GM12878 (cell line): ENCODE measurements around the gene NRG2. TPM values are rescaled to one million over a fixed set of nuclear protein-coding genes. Genes with fewer than 3 reads are reported as not detected.

Source experiments
- ATAC-seq: fragments of 200-7000 bp; cut with Tn5 transposase; 3 replicates; pipeline ENCODE4 v1.9.1; 2020; ENCODE audit warnings: mild to moderate bottlenecking, moderate library complexity
- BruUV-seq: library from RNA; stranded (reverse); fragments of 400-500 nt; replicated peaks from 2 replicates; lab custom pipeline; 2021; lab: Mats Ljungman, UMichigan
- CTCF ChIA-PET: fragments of 300-600 bp; sonication (Branson Sonifier 250); formaldehyde crosslinking; extraction: SDS; loops from one replicate; lab custom pipeline; 2021; ENCODE audit warnings: inconsistent platforms; lab: Yijun Ruan, JAX
- POLR2A ChIA-PET: fragments of 350-600 bp; formaldehyde crosslinking; extraction: SDS; loops from one replicate; lab custom pipeline; 2021; ENCODE audit warnings: inconsistent platforms; lab: Charles Lee
- RAD21 ChIA-PET: fragments of 300-600 bp; sonication (Branson Sonifier 250); formaldehyde crosslinking; loops from one replicate; lab custom pipeline; 2023; ENCODE audit warnings: antibody characterized with exemption; ENCODE audit not compliant: unreplicated experiment; lab: Charles Lee
- SMC1A ChIA-PET: fragments of 300-600 bp; sonication (Branson Sonifier 250); formaldehyde crosslinking; loops from one replicate; lab custom pipeline; 2023; ENCODE audit not compliant: unreplicated experiment, uncharacterized antibody; lab: Charles Lee
- DNase-seq: peaks from one replicate; pipeline ENCODE4 v3.0.0-alpha.2; 2011; ENCODE audit warnings: low read depth, low spot score
- FAIRE-seq: peaks from 3 replicates; lab custom pipeline; 2011; peaks lifted over from hg19 to GRCh38; lab: Jason Lieb, UNC
- H2AFZ ChIP-seq: 2 replicates; pipeline ENCODE4 v1.6.0; 2011; ENCODE audit warnings: low read depth, low read length, control low read depth; ENCODE audit not compliant: control insufficient read depth
- H3K27ac ChIP-seq: 2 replicates; pipeline ENCODE4 v1.5.1; 2011; ENCODE audit warnings: control low read depth; ENCODE audit not compliant: control insufficient read depth, insufficient read depth
- H3K27me3 ChIP-seq, 2 experiments: replicated peaks in 1 of 2; 2 replicates each; pipeline versions ENCODE4 v1.6.0 to v1.6.1; 2011; ENCODE audit warnings: low read length in 1 of 2; ENCODE audit not compliant: control insufficient read depth in 2 of 2, insufficient read depth in 2 of 2
- H3K36me3 ChIP-seq, 2 experiments: 2 replicates each; pipeline ENCODE4 v1.5.1; 2011; ENCODE audit warnings: low read length in 1 of 2; ENCODE audit not compliant: control insufficient read depth in 2 of 2, insufficient read depth in 2 of 2
- H3K4me1 ChIP-seq: 2 replicates; pipeline ENCODE4 v1.6.1; 2011; ENCODE audit warnings: mild to moderate bottlenecking, low read length, moderate library complexity, mixed read lengths; ENCODE audit not compliant: control insufficient read depth, insufficient read depth
- H3K4me2 ChIP-seq: 2 replicates; pipeline ENCODE4 v1.6.0; 2011; ENCODE audit warnings: control low read depth; ENCODE audit not compliant: control insufficient read depth, insufficient read depth
- H3K4me3 ChIP-seq: fragments of 200-600 bp; sonication (generic); 2 replicates; pipeline ENCODE4 v1.5.1; 2016
- H3K79me2 ChIP-seq: 2 replicates; pipeline ENCODE4 v1.6.0; 2011; ENCODE audit warnings: low read length; ENCODE audit not compliant: control insufficient read depth, insufficient read depth
- H3K9ac ChIP-seq: 2 replicates; pipeline ENCODE4 v1.8.0; 2011; ENCODE audit warnings: low read length, control low read depth, mixed read lengths; ENCODE audit not compliant: control insufficient read depth, insufficient read depth
- H3K9me3 ChIP-seq: replicated peaks from 3 replicates; pipeline ENCODE4 v1.5.1; 2011; ENCODE audit warnings: mild to moderate bottlenecking, low read length; ENCODE audit not compliant: control insufficient read depth, insufficient read depth
- H4K20me1 ChIP-seq: 2 replicates; pipeline ENCODE4 v1.6.0; 2011; ENCODE audit not compliant: control insufficient read depth, insufficient read depth
- BCL11A ChIP-seq: IDR thresholded peaks from 2 replicates; pipeline ENCODE4 v1.6.1; 2011; ENCODE audit warnings: low read depth, low read length
- BMI1 ChIP-seq: fragments of 450-650 bp; IDR thresholded peaks from 2 replicates; pipeline ENCODE4 v1.6.1; 2016; ENCODE audit warnings: mild to moderate bottlenecking, moderate library complexity, borderline replicate concordance
- CEBPB ChIP-seq, 2 experiments: fragments of 150-350 bp in 1 of 2; IDR thresholded peaks; 2 replicates each; pipeline ENCODE4 v1.6.1; 2012 to 2014; ENCODE audit warnings: low read depth in 2 of 2, low read length in 2 of 2, borderline replicate concordance in 1 of 2, inconsistent platforms in 1 of 2
- EED ChIP-seq: sonication (generic); IDR thresholded peaks from 2 replicates; pipeline ENCODE4 v1.6.1; 2016; ENCODE audit warnings: antibody characterized with exemption, low read depth
- FOXK2 ChIP-seq: fragments of 450-650 bp; IDR thresholded peaks from 2 replicates; pipeline ENCODE4 v1.6.1; 2017; ENCODE audit warnings: mild to moderate bottlenecking, moderate library complexity
- KLF5 ChIP-seq: fragments of 450-650 bp; IDR thresholded peaks from 2 replicates; pipeline ENCODE4 v1.6.1; 2014; ENCODE audit warnings: mild to moderate bottlenecking; ENCODE audit not compliant: partially characterized antibody
- MYB ChIP-seq: fragments of 150-350 bp; IDR thresholded peaks from 2 replicates; pipeline ENCODE4 v1.6.1; 2014; ENCODE audit warnings: mild to moderate bottlenecking, low read depth, low read length, borderline replicate concordance
- NFIC ChIP-seq: IDR thresholded peaks from 2 replicates; pipeline ENCODE4 v1.6.1; 2012; ENCODE audit warnings: low read depth, mild to moderate bottlenecking, inconsistent platforms, low read length, moderate library complexity
- NR2C2 ChIP-seq: IDR thresholded peaks from 2 replicates; pipeline ENCODE4 v1.6.1; 2011; ENCODE audit warnings: borderline replicate concordance, low read depth; ENCODE audit not compliant: control insufficient read depth, insufficient read length
- PAX8 ChIP-seq: fragments of 450-650 bp; IDR thresholded peaks from 2 replicates; pipeline ENCODE4 v1.6.1; 2017; ENCODE audit warnings: mild to moderate bottlenecking, moderate library complexity
- POLR2AphosphoS5 ChIP-seq: IDR thresholded peaks from 2 replicates; pipeline ENCODE4 v1.6.1; 2011; ENCODE audit warnings: mild to moderate bottlenecking, low read length, inconsistent platforms
- SPI1 ChIP-seq: IDR thresholded peaks from 2 replicates; pipeline ENCODE4 v1.6.1; 2011; ENCODE audit warnings: low read depth, mild to moderate bottlenecking, low read length, moderate library complexity, borderline replicate concordance; ENCODE audit not compliant: insufficient read depth
- TCF7 ChIP-seq: IDR thresholded peaks from 2 replicates; pipeline ENCODE4 v1.6.1; 2014; ENCODE audit warnings: antibody characterized with exemption, borderline replicate concordance
- USF2 ChIP-seq: IDR thresholded peaks from 2 replicates; pipeline ENCODE4 v1.6.1; 2011; ENCODE audit warnings: low read depth, low read length, improper control_type of control experiment, borderline replicate concordance
- ZBED1 ChIP-seq: IDR thresholded peaks from 2 replicates; pipeline ENCODE4 v1.6.1; 2016; ENCODE audit warnings: borderline replicate concordance
- WGBS: methylation state at CpG from one replicate; pipeline ENCODE4 v1.1.6; 2016; ENCODE audit warnings: low lambda C conversion rate; ENCODE audit not compliant: insufficient replicate concordance, insufficient coverage; ENCODE audit errors: missing lambda C conversion rate; 5-methylcytosine and 5-hydroxymethylcytosine counted together
- in situ Hi-C: fragments of 300-500 bp; cut with MboI; formaldehyde crosslinking; loops from 9 replicates; pipeline ENCODE4 v1.14.3; 2018; ENCODE audit warnings: mixed read lengths
- intact Hi-C: fragments of 100-400 bp; cut with micrococcal nuclease; formaldehyde crosslinking; loops from one replicate; pipeline ENCODE4 v1.14.2; 2022; ENCODE audit not compliant: unreplicated experiment
- polyA plus RNA-seq, 11 experiments: library from polyadenylated mRNA; depleted of rRNA in 4 of 11; unstranded in 6 of 11; stranded (reverse) in 5 of 11; fragments of >200 nt; fragmentation: Nextera tagmentation in 4 of 11; fragmentation: Illumina TruSeq in 1 of 11; extraction: Ambion mirVana in 4 of 11; extraction: Trizol in 1 of 11; gene quantifications; 1 replicate in 1 of 11; 2 replicates in 10 of 11; pipeline versions ENCODE4 v1.2.1 to v1.2.3, GENCODE V29; 2011 to 2016; ENCODE audit warnings: inconsistent platforms in 2 of 11, missing spikeins in 2 of 11, low read depth in 1 of 11
- total RNA-seq, 4 experiments: library from RNA; depleted of rRNA in 3 of 4; stranded (reverse); fragments of >200 nt in 3 of 4; fragmentation: Illumina TruSeq in 1 of 4; extraction: Trizol in 1 of 4; gene quantifications; 2 replicates each; pipeline versions ENCODE4 v1.2.1 to v1.2.3, GENCODE V29; 2013 to 2021
- TF ChIP-seq, protein P1 (sequence below): fragments of 450-650 bp; formaldehyde crosslinking; IDR thresholded peaks from 2 replicates; pipeline ENCODE4 v1.4.0; 2020; ENCODE audit warnings: mild to moderate bottlenecking, moderate library complexity

Gene NRG2
- total and polyA plus RNA-seq, 10 of the 15 experiments (the other 5 are each of a cell fraction or from before 2014, with no cell fraction given), result 0.10 to 21.7 (median 9.6) TPM

- TF ChIP-seq, protein P1, sequence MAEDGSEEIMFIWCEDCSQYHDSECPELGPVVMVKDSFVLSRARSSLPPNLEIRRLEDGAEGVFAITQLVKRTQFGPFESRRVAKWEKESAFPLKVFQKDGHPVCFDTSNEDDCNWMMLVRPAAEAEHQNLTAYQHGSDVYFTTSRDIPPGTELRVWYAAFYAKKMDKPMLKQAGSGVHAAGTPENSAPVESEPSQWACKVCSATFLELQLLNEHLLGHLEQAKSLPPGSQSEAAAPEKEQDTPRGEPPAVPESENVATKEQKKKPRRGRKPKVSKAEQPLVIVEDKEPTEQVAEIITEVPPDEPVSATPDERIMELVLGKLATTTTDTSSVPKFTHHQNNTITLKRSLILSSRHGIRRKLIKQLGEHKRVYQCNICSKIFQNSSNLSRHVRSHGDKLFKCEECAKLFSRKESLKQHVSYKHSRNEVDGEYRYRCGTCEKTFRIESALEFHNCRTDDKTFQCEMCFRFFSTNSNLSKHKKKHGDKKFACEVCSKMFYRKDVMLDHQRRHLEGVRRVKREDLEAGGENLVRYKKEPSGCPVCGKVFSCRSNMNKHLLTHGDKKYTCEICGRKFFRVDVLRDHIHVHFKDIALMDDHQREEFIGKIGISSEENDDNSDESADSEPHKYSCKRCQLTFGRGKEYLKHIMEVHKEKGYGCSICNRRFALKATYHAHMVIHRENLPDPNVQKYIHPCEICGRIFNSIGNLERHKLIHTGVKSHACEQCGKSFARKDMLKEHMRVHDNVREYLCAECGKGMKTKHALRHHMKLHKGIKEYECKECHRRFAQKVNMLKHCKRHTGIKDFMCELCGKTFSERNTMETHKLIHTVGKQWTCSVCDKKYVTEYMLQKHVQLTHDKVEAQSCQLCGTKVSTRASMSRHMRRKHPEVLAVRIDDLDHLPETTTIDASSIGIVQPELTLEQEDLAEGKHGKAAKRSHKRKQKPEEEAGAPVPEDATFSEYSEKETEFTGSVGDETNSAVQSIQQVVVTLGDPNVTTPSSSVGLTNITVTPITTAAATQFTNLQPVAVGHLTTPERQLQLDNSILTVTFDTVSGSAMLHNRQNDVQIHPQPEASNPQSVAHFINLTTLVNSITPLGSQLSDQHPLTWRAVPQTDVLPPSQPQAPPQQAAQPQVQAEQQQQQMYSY (CRISPR knock-in tag), result no peak
- TF ChIP-seq TCF7, result no peak
- TF ChIP-seq PAX8, result no peak
- no peak for TF ChIP-seq SPI1
- TF ChIP-seq FOXK2, result no peak
These were observed 29.6 kb downstream of the NRG2 start (continued) for GRCh38 chr5:140013536-140013935.

- no peak for FAIRE-seq
- intact Hi-C loops (no loop called here), in situ Hi-C loops (no loop called here)
- Histone ChIP-seq H3K4me1 (peaks cover 15% of the 10 kb centered on the region), H3K27ac (peak overlapping the region; percentile 63), H3K27me3 (no peaks in the 10 kb centered on the region), H3K79me2 (peaks cover 32% of the 10 kb centered on the region), H3K9ac (no peak overlapping the region), H4K20me1 (no peaks in the 10 kb centered on the region), H3K9me3 (peaks cover 2% of the 10 kb centered on the region; the same call in 2 of the 3 replicates), H2AFZ (no peak overlapping the region), H3K4me3 (no peak overlapping the region), H3K36me3 (no peaks in the 10 kb centered on the region; a peak in 1 of 4 replicates), H3K4me2 (no peak overlapping the region)
- no peak for DNase-seq
- ChIA-PET CTCF (interaction anchor here (1.3 to 6.1 kb wide), 2 partner anchors 40 to 43 kb away, joined by 3 to 45 read pairs; no protein-coding TSS in a partner anchor), RAD21 (interaction anchor here (1.0 to 2.3 kb wide), 4 partner anchors 10 to 43 kb away, joined by 3 to 7 read pairs (median 4); no protein-coding TSS in a partner anchor), POLR2A (interaction anchor here (1.4 to 1.9 kb wide), 3 partner anchors 10 to 28 kb away, joined by 6 to 7 read pairs (median 6); no protein-coding TSS in a partner anchor), SMC1A (interaction anchor here (0.7 to 27.7 kb wide), 4 partner anchors 10 to 235 kb away, joined by 3 to 394 read pairs (median 4); partner anchors contain the start of gene NRG2)
- ATAC-seq, result no peak
- BruUV-seq, result no TSS peak
- WGBS, result 0% methylated on average over 1 of the region's 1 CpG
- no peak for TF ChIP-seq KLF5
- TF ChIP-seq MYB, result no peak
- no peak for TF ChIP-seq NFIC
- no peak for TF ChIP-seq BMI1
- no peak for TF ChIP-seq CEBPB (IDR thresholded peaks at IDR 0.05; ENCODE audit: borderline replicate concordance in 1 of 2, low read depth in 2 of 2, low read length in 2 of 2)
- no peak for TF ChIP-seq POLR2AphosphoS5
- TF ChIP-seq ZBED1, result no peak
- TF ChIP-seq USF2, result no peak
- no peak for TF ChIP-seq EED
- TF ChIP-seq NR2C2, result no peak
- no peak for TF ChIP-seq BCL11A
These were observed 30.7 kb downstream of the NRG2 start for GRCh38 chr5:140012443-140012842.
